Ascending aorta (tissue), 2 donors: ENCODE measurements around the gene ATP6V0A1. TPM values are rescaled to one million over a fixed set of nuclear protein-coding genes. Genes with fewer than 3 reads are reported as not detected.
A peak's percentile ranks its signal among the peaks of the same experiment; 100 is the strongest.
"Not testable (repeated sequence)": the region's sequence is repeated elsewhere in the genome, so short reads cannot be mapped to it uniquely, and the experiment has no call there.

Experiments used
- DNase-seq, 2 donors: peaks; one replicate each; pipeline ENCODE4 v3.0.0-alpha.2; 2019; ENCODE audit warnings: low spot score in 2 of 2
- H3K27ac ChIP-seq, 2 donors: fragments of 200-600 bp; sonication (generic); one replicate each; pipeline ENCODE4 v1.5.1; 2016 to 2017; ENCODE audit warnings: mild to moderate bottlenecking in 1 of 2
- H3K27me3 ChIP-seq: fragments of 200-600 bp; sonication (generic); one replicate; pipeline ENCODE4 v1.5.1; 2017
- H3K36me3 ChIP-seq, 2 donors: fragments of 200-600 bp; sonication (generic); one replicate each; pipeline ENCODE4 v1.5.1; 2016
- H3K4me1 ChIP-seq, 2 donors: fragments of 200-600 bp; sonication (generic); one replicate each; pipeline ENCODE4 v1.5.1; 2016 to 2017; ENCODE audit warnings: mild to moderate bottlenecking in 1 of 2
- H3K4me3 ChIP-seq, 2 donors: fragments of 200-600 bp; sonication (generic); one replicate each; pipeline ENCODE4 v1.5.1; 2016 to 2017; ENCODE audit warnings: mild to moderate bottlenecking in 1 of 2
- H3K9me3 ChIP-seq, 2 donors: fragments of 200-600 bp; sonication (generic); one replicate each; pipeline ENCODE4 v1.5.1; 2016
- intact Hi-C: fragments of 100-400 bp; cut with DNase I; formaldehyde crosslinking; loops from one replicate; pipeline ENCODE4 v1.15.1; 2023
- total RNA-seq: library from RNA; depleted of rRNA; stranded (reverse); fragments of >200 nt; gene quantifications from one replicate; pipeline ENCODE4 v1.1.0, GENCODE V29; 2016
- TF ChIP-seq, protein P1 (sequence below), 3 experiments: fragments of 200-600 bp in 2 of 3; fragments of 450-650 bp in 1 of 3; sonication (generic) in 2 of 3; IDR thresholded peaks; one replicate each; pipeline ENCODE4 v1.5.1; 2016 to 2019; ENCODE audit warnings: antibody characterized with exemption in 3 of 3, mild to moderate bottlenecking in 1 of 3, moderate library complexity in 1 of 3

The ATP6V0A1 gene
- total RNA-seq, 1 donor from 2014 or later, result 59.0 TPM

DNA sequence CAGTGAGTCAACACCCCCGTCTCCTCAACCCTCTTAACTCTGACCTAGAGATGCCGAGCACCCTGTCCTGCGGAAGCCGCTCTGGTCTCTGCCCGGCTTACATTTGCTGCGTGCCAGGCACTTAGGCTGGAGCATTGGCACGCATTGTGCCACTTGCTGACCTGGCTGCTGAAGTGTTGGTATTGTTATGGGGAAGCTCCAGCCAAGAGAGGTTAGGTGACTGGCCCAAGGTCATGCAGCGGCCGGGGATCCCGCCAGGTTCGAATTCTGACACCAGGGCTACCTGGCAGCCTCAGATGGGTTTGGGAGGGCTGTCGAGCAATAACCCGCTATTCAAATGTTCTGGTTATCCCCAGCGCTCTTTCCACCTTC lies 89.0 kb downstream of the ATP6V0A1 start:
- no peak overlapping the region for H3K4me3 ChIP-seq

DNA sequence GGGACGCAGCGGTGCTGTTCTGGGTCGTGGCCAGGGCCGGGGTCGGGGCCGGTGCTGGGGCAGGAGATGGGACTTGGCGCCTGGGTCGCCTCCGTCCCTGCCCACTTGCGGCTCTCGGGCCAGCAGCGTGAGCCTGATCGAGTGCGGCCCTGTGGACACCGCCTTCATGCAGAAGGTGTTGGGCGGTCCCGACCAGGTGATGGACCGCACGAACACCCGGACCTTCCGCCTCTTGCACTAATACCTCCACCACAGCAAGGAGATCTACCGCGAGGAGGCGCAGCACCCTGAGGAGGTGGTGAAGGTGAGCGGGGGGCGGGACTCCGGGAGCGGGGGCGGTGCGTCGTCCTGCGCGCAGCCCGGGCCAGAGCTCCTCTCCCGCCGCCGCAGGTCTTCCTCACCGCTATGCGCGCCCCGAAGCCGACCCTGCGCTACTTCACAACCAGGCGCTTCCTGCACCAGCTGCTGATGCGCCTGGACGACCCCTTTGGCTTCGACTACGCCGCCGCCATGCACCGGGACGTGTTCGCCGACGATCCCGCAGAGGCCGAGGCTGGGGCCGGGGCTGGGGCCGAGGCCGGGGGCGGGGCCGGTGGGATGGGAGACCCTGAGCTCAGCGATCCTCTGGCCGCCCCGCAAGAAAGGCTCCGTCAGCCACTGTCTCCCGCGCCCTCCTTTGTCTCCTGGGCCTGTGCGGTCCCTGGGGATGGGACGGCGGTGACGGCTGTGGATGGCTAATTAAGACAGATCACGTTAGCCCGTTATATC lies 89.6 kb downstream of the ATP6V0A1 start:
- intact Hi-C loops, result no loop called here
- no peaks in the 10 kb centered on the region for H3K9me3 ChIP-seq
- TF ChIP-seq, protein P1, sequence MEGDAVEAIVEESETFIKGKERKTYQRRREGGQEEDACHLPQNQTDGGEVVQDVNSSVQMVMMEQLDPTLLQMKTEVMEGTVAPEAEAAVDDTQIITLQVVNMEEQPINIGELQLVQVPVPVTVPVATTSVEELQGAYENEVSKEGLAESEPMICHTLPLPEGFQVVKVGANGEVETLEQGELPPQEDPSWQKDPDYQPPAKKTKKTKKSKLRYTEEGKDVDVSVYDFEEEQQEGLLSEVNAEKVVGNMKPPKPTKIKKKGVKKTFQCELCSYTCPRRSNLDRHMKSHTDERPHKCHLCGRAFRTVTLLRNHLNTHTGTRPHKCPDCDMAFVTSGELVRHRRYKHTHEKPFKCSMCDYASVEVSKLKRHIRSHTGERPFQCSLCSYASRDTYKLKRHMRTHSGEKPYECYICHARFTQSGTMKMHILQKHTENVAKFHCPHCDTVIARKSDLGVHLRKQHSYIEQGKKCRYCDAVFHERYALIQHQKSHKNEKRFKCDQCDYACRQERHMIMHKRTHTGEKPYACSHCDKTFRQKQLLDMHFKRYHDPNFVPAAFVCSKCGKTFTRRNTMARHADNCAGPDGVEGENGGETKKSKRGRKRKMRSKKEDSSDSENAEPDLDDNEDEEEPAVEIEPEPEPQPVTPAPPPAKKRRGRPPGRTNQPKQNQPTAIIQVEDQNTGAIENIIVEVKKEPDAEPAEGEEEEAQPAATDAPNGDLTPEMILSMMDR (IDR thresholded peaks at IDR 0.05), result no peak
- H3K36me3 ChIP-seq, result peaks cover 9 to 18% of the 10 kb centered on the region in 2 donors
- no peak overlapping the region for H3K4me3 ChIP-seq
- DNase-seq, result no peak
- H3K27me3 ChIP-seq, result no peaks in the 10 kb centered on the region
- H3K27ac ChIP-seq, result no peak overlapping the region
- H3K4me1 ChIP-seq, result peaks cover 0 to 1% of the 10 kb centered on the region in 2 donors

More for the DNA sequence above, 89.0 kb downstream of the ATP6V0A1 start:
- Histone ChIP-seq H3K27me3 (no peaks in the 10 kb centered on the region), H3K36me3 (peaks cover 15 to 24% of the 10 kb centered on the region in 2 donors), H3K4me1 (no peaks in the 10 kb centered on the region), H3K9me3 (no peaks in the 10 kb centered on the region), H3K27ac (no peak overlapping the region)
- intact Hi-C loops, result no loop called here
- DNase-seq, result no peak
- TF ChIP-seq, protein P1 (IDR thresholded peaks at IDR 0.05), result no peak

DNA sequence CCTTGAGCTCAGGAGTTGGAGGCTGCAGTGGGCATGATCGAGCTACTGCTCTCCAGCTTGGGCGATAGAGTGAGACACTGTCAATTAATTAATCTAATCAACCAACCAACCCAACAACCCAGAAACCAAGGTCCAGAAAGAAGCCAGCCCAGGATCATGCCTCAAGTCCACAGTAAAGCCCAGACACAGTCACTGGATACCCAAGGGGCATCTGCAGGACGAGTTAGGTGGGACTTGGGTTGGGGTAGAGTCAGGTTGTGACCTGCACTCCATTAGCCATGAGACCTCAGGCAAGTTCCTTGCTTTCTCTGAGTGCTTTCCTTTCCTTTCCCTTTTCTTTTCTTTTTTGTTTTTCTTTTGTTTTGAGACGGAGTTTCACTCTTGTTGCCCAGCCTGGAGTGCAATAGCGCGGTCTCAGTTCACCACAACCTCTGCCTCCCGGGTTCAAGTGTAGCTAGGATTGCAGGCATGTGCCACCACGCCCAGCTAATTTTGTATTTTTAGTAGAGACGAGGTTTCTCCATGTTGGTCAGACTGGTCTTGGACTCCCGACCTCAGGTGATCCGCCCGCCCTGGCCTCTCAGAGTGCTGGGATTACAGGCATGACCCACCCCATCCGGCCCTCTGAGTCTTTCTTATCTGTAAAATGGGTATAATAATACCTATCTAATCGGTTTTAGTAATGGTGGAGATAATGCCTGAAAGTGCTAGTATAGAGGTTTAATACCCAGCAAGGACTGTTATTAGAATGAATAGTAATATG lies 90.5 kb downstream of the ATP6V0A1 start:
- H3K27me3 ChIP-seq, result no peaks in the 10 kb centered on the region
- DNase-seq, result no peak
- intact Hi-C loops, result no loop called here
- no peak overlapping the region for H3K27ac ChIP-seq
- peaks cover 0 to 10% of the 10 kb centered on the region in 2 donors for H3K4me1 ChIP-seq
- TF ChIP-seq, protein P1 (IDR thresholded peaks at IDR 0.05), result no peak
- H3K36me3 ChIP-seq, result peaks cover under 1 to 9% of the 10 kb centered on the region in 2 donors
- H3K4me3 ChIP-seq, result no peak overlapping the region
- no peaks in the 10 kb centered on the region for H3K9me3 ChIP-seq

DNA sequence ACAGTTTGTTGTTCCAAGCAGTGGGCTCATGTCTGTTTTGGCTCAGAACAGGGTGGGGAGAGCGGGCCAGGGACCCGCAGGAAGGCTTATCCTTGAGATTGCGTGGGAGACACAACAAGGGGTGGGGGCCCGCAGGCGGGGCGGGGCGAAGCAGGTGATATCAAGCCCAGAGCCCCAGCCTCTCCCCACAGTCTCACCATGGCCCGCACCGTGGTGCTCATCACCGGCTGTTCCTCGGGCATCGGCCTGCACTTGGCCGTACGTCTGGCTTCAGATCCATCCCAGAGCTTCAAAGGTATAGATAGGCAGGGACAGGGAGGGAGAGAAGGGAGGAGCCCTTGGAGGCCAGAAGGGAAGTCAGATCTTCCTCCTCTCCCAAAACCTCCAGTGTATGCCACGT lies 94.1 kb downstream of the ATP6V0A1 start, which contains the start of gene HSD17B1:
HSD17B1 (plus strand) TSS at position 188 of the 400 bp plus-strand sequence; CDS start at position 199, 11 bp downstream.
- H3K36me3 ChIP-seq, H3K9me3 ChIP-seq, DNase-seq, H3K27me3 ChIP-seq, intact Hi-C loops: not testable (repeated sequence)
- peaks cover 0 to 19% of the 10 kb centered on the region in 2 donors for H3K4me1 ChIP-seq
- peak within 1 kb of the TSS; percentile 82 to 83 for H3K4me3 ChIP-seq
- peak within 1 kb of the TSS; percentile 82 to 91 for H3K27ac ChIP-seq

DNA sequence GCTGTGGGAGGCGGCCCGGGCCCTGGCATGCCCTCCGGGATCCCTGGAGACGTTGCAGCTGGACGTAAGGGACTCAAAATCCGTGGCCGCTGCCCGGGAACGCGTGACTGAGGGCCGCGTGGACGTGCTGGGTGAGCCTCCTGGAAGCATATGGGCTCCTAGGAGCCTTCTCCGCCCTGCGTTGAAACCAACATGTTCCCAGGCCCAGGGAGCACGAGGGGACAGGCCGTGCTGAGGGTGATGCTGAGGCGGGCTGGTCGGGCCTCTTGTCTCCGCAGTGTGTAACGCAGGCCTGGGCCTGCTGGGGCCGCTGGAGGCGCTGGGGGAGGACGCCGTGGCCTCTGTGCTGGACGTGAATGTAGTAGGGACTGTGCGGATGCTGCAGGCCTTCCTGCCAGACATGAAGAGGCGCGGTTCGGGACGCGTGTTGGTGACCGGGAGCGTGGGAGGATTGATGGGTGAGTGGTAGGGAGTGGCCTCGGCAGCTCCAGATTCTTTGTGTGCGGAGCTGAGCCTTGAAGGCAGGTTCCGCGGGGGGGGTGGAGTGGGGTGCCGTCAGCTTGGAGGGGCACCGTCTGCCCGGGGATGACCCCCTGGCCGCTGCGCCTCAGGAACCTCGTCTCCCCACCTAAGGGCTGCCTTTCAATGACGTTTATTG lies 94.6 kb downstream of the ATP6V0A1 start:
- Histone ChIP-seq H3K27ac (peak overlapping the region; percentile 82 to 91), H3K36me3 (peaks cover 0 to 4% of the 10 kb centered on the region in 2 donors), H3K4me3 (peak overlapping the region in 1 of 2 donors; percentile 83), H3K27me3 (no peaks in the 10 kb centered on the region), H3K4me1 (peaks cover 0 to 19% of the 10 kb centered on the region in 2 donors), H3K9me3 (no peaks in the 10 kb centered on the region)
- TF ChIP-seq, protein P1 (IDR thresholded peaks at IDR 0.05), result no peak
- intact Hi-C loops, result no loop called here
- no peak for DNase-seq
